CD14-positive monocyte (primary cell): Measurements from ENCODE around the gene PYCARD. TPM values are rescaled to one million over a fixed set of nuclear protein-coding genes. Genes with fewer than 3 reads are reported as not detected.
A peak's percentile ranks its signal among the peaks of the same experiment; 100 is the strongest.

ENCODE experiments used
- DNase-seq, 3 donors: peaks; one replicate each; pipeline ENCODE4 v3.0.0-alpha.2; 2011 to 2022
- H2AFZ ChIP-seq: 2 replicates; pipeline ENCODE4 v1.6.0; 2012; ENCODE audit warnings: mild to moderate bottlenecking, low read depth, low read length, inconsistent platforms; ENCODE audit not compliant: insufficient read depth, poor library complexity, severe bottlenecking
- H3K27ac ChIP-seq, 2 donors: 1 replicate in 1 of 2; 2 replicates in 1 of 2; pipeline ENCODE4 v1.5.1; 2012 to 2013; ENCODE audit warnings: low read length in 2 of 2, control low read depth in 1 of 2, inconsistent platforms in 1 of 2, low read depth in 1 of 2, mild to moderate bottlenecking in 1 of 2
- H3K27me3 ChIP-seq, 2 donors: one replicate each; pipeline versions ENCODE4 v1.6.0 to v1.6.1; 2011 to 2013; ENCODE audit warnings: low read length in 2 of 2; ENCODE audit not compliant: control insufficient read depth in 2 of 2, insufficient read depth in 2 of 2
- H3K36me3 ChIP-seq, 2 donors: replicated peaks in 1 of 2; 1 replicate in 1 of 2; 2 replicates in 1 of 2; pipeline versions ENCODE4 v1.5.1 to v1.6.1; 2012 to 2013; ENCODE audit warnings: low read length in 2 of 2, control low read depth in 1 of 2, inconsistent platforms in 1 of 2, mild to moderate bottlenecking in 1 of 2; ENCODE audit not compliant: insufficient read depth in 2 of 2, control insufficient read depth in 1 of 2
- H3K4me1 ChIP-seq, 2 donors: 1 replicate in 1 of 2; 2 replicates in 1 of 2; pipeline versions ENCODE4 v1.5.1 to v1.6.1; 2012 to 2013; ENCODE audit warnings: low read length in 2 of 2, control low read depth in 1 of 2, inconsistent platforms in 1 of 2, mild to moderate bottlenecking in 1 of 2, moderate library complexity in 1 of 2; ENCODE audit not compliant: insufficient read depth in 2 of 2, control insufficient read depth in 1 of 2
- H3K4me2 ChIP-seq: replicated peaks from 2 replicates; pipeline ENCODE3; 2012; ENCODE audit warnings: low read length, moderate library complexity, mild to moderate bottlenecking; ENCODE audit not compliant: poor library complexity, severe bottlenecking; ENCODE audit errors: extremely low read depth
- H3K4me3 ChIP-seq, 3 experiments: fragments of 200-600 bp in 1 of 3; sonication (generic) in 1 of 3; replicated peaks in 1 of 3; 1 replicate in 2 of 3; 2 replicates in 1 of 3; pipeline ENCODE4 v1.5.1; 2011 to 2013; ENCODE audit warnings: low read length in 3 of 3, mild to moderate bottlenecking in 3 of 3, control low read depth in 2 of 3, low read depth in 2 of 3, inconsistent platforms in 1 of 3, moderate library complexity in 1 of 3
- H3K79me2 ChIP-seq: 2 replicates; pipeline ENCODE4 v1.6.0; 2012; ENCODE audit warnings: mild to moderate bottlenecking, control low read depth, inconsistent platforms, low read length, moderate library complexity; ENCODE audit not compliant: insufficient read depth
- H3K9ac ChIP-seq: 2 replicates; pipeline ENCODE4 v1.6.0; 2017; ENCODE audit warnings: low read length, mild to moderate bottlenecking; ENCODE audit not compliant: insufficient read depth, poor library complexity, severe bottlenecking
- H3K9me3 ChIP-seq, 2 donors: replicated peaks in 1 of 2; 1 replicate in 1 of 2; 2 replicates in 1 of 2; pipeline versions ENCODE4 v1.5.1 to v1.6.1; 2012 to 2013; ENCODE audit warnings: low read length in 2 of 2, control low read depth in 1 of 2; ENCODE audit not compliant: control insufficient read depth in 1 of 2, insufficient read depth in 1 of 2
- H4K20me1 ChIP-seq: 2 replicates; pipeline ENCODE4 v1.6.0; 2012; ENCODE audit warnings: mild to moderate bottlenecking, low read length, control low read depth, moderate library complexity; ENCODE audit not compliant: insufficient read depth
- H3K27ac Mint-ChIP-seq, 7 donors: one replicate each; pipeline ENCODE4 v1.8.0; 2020; ENCODE audit warnings: mild to moderate bottlenecking in 7 of 7, mixed read lengths in 7 of 7, moderate library complexity in 6 of 7, inconsistent platforms in 2 of 7
- H3K27me3 Mint-ChIP-seq, 3 donors: one replicate each; pipeline ENCODE4 v1.8.0; 2021 to 2022; ENCODE audit warnings: low read depth in 3 of 3, mild to moderate bottlenecking in 3 of 3, mixed read lengths in 3 of 3, moderate library complexity in 3 of 3, inconsistent platforms in 1 of 3
- H3K36me3 Mint-ChIP-seq, 2 donors: one replicate each; pipeline ENCODE4 v1.8.0; 2020; ENCODE audit warnings: mixed read lengths in 2 of 2, inconsistent platforms in 1 of 2, mild to moderate bottlenecking in 1 of 2
- H3K4me1 Mint-ChIP-seq: one replicate; pipeline ENCODE4 v1.8.0; 2020; ENCODE audit warnings: mild to moderate bottlenecking, mixed read lengths
- H3K4me3 Mint-ChIP-seq, 2 donors: one replicate each; pipeline ENCODE4 v1.8.0; 2020; ENCODE audit warnings: mild to moderate bottlenecking in 2 of 2, mixed read lengths in 2 of 2, moderate library complexity in 1 of 2
- H3K9me3 Mint-ChIP-seq, 7 donors: one replicate each; pipeline ENCODE4 v1.8.0; 2020 to 2022; ENCODE audit warnings: mixed read lengths in 7 of 7, mild to moderate bottlenecking in 6 of 7, moderate library complexity in 6 of 7, inconsistent platforms in 2 of 7
- CTCF ChIP-seq: fragments of 200-600 bp; IDR thresholded peaks from one replicate; pipeline ENCODE4 v1.8.0; 2022; ENCODE audit warnings: antibody characterized with exemption, mild to moderate bottlenecking
- WGBS: methylation state at CpG from one replicate; pipeline ENCODE4 v1.1.5; 2013; ENCODE audit warnings: missing lambda C conversion rate; ENCODE audit not compliant: insufficient coverage; 5-methylcytosine and 5-hydroxymethylcytosine counted together
- intact Hi-C, 2 donors: fragments of 100-400 bp; cut with micrococcal nuclease; formaldehyde crosslinking; loops; one replicate each; pipeline versions ENCODE4 v1.15.0 to v1.15.1; 2023
- polyA plus RNA-seq, 3 donors: library from polyadenylated mRNA; depleted of rRNA in 1 of 3; unstranded in 2 of 3; stranded (reverse) in 1 of 3; fragments of 300-500 nt in 2 of 3; fragments of >200 nt in 1 of 3; fragmentation: Illumina TruSeq in 2 of 3; gene quantifications; 1 replicate in 2 of 3; 2 replicates in 1 of 3; pipeline ENCODE4 v1.2.3, GENCODE V29; 2012 to 2021

PYCARD gene
- polyA plus RNA-seq, 3 donors = 214 to 400 (median 374) TPM

- Mint-ChIP-seq H3K4me3 (no peak overlapping the region), H3K27ac (peak overlapping the region in 5 of 7 donors; percentile 33 to 82 (median 63)), H3K27me3 (peaks cover 0 to 1% (median 0%) of the 10 kb centered on the region in 3 donors), H3K4me1 (peaks cover 58% of the 10 kb centered on the region), H3K36me3 (peaks cover 77 to 79% of the 10 kb centered on the region in 2 donors), H3K9me3 (no peaks in the 10 kb centered on the region)
- H3K27me3 ChIP-seq = no peaks in the 10 kb centered on the region
- H3K9me3 ChIP-seq = no peaks in the 10 kb centered on the region
- no peak for DNase-seq
- no peak overlapping the region for H3K9ac ChIP-seq
- H3K79me2 ChIP-seq = peaks cover 91% of the 10 kb centered on the region
- H3K4me3 ChIP-seq = no peak overlapping the region
- peaks cover 68 to 78% of the 10 kb centered on the region in 2 donors for H3K36me3 ChIP-seq
- no peak for TF ChIP-seq CTCF
- H3K4me1 ChIP-seq = peaks cover 48 to 51% of the 10 kb centered on the region in 2 donors
- peaks cover 99% of the 10 kb centered on the region for H4K20me1 ChIP-seq
- H2AFZ ChIP-seq = no peak overlapping the region
- intact Hi-C loops = loop anchor here in 1 of 2 donors (5.0 kb wide), 1 partner anchor 172 kb away; the partner anchor contains the start of gene ITGAX
- WGBS = 91% methylated on average over 5 of the region's 14 CpGs
- H3K27ac ChIP-seq = peak overlapping the region in 1 of 2 donors; percentile 58
- H3K4me2 ChIP-seq = no peak overlapping the region
Observed at GRCh38 chr16:31184888-31185287, 17.7 kb downstream of the PYCARD start.

GRCh38 chr16:31183432-31184428 lies 18.8 kb downstream of the PYCARD start:
- H3K9me3 ChIP-seq = no peaks in the 10 kb centered on the region
- H3K79me2 ChIP-seq = peaks cover 87% of the 10 kb centered on the region
- 94% methylated on average over 9 of the region's 10 CpGs for WGBS
- Mint-ChIP-seq H3K4me1 (peaks cover 62% of the 10 kb centered on the region), H3K9me3 (no peaks in the 10 kb centered on the region), H3K36me3 (peaks cover 65 to 68% of the 10 kb centered on the region in 2 donors), H3K4me3 (no peak overlapping the region), H3K27me3 (peaks cover 0 to 2% (median 0%) of the 10 kb centered on the region in 3 donors), H3K27ac (peak overlapping the region; percentile 22 to 67 (median 30))
- H3K27ac ChIP-seq = peak overlapping the region in 1 of 2 donors; percentile 7
- no peak overlapping the region for H3K4me3 ChIP-seq
- TF ChIP-seq CTCF = no peak
- intact Hi-C loops = loop anchor here in 1 of 2 donors (5.0 kb wide), 1 partner anchor 174 kb away; the partner anchor contains the start of gene ITGAX
- no peak overlapping the region for H2AFZ ChIP-seq
- no peak overlapping the region for H3K9ac ChIP-seq
- H3K36me3 ChIP-seq = peaks cover 57 to 67% of the 10 kb centered on the region in 2 donors
- H4K20me1 ChIP-seq = peaks cover 87% of the 10 kb centered on the region
- peaks cover 55 to 59% of the 10 kb centered on the region in 2 donors for H3K4me1 ChIP-seq
- DNase-seq = no peak
- no peaks in the 10 kb centered on the region for H3K27me3 ChIP-seq
- no peak overlapping the region for H3K4me2 ChIP-seq
